ENCODE results near the gene IFI27L1. TPM values are rescaled to one million over a fixed set of nuclear protein-coding genes. Genes with fewer than 3 reads are reported as not detected.

IFI27L1 gene
- total and polyA plus RNA-seq, 2 of the 13 experiments (the other 11 are each of a cell fraction or from before 2014, with no cell fraction given): 11.9 to 19.0 TPM

GRCh38 chr14:94080621-94081385 lies at the start of gene IFI27L1, which contains the start of gene DDX24 (continued):
- TF ChIP-seq TIGD3 (CRISPR knock-in tag; IDR thresholded peaks at IDR 0.05; ENCODE audit: borderline replicate concordance): peak; percentile 86; the same call in 1 of the 2 replicates
- TF ChIP-seq ADNP (CRISPR knock-in tag; IDR thresholded peaks at IDR 0.05): no peak
- TF ChIP-seq, protein P1, sequence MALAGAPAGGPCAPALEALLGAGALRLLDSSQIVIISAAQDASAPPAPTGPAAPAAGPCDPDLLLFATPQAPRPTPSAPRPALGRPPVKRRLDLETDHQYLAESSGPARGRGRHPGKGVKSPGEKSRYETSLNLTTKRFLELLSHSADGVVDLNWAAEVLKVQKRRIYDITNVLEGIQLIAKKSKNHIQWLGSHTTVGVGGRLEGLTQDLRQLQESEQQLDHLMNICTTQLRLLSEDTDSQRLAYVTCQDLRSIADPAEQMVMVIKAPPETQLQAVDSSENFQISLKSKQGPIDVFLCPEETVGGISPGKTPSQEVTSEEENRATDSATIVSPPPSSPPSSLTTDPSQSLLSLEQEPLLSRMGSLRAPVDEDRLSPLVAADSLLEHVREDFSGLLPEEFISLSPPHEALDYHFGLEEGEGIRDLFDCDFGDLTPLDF (CRISPR knock-in tag; IDR thresholded peaks at IDR 0.05): peak; percentile 67
- TF ChIP-seq DR1 (CRISPR knock-in tag; IDR thresholded peaks at IDR 0.05): peak; percentile 55; the same call in 1 of the 2 replicates
- TF ChIP-seq KDM2A (CRISPR knock-in tag; IDR thresholded peaks at IDR 0.05; ENCODE audit: borderline replicate concordance, low read depth): peak; percentile 48; the same call in 1 of the 2 replicates
- TF ChIP-seq, protein P2, sequence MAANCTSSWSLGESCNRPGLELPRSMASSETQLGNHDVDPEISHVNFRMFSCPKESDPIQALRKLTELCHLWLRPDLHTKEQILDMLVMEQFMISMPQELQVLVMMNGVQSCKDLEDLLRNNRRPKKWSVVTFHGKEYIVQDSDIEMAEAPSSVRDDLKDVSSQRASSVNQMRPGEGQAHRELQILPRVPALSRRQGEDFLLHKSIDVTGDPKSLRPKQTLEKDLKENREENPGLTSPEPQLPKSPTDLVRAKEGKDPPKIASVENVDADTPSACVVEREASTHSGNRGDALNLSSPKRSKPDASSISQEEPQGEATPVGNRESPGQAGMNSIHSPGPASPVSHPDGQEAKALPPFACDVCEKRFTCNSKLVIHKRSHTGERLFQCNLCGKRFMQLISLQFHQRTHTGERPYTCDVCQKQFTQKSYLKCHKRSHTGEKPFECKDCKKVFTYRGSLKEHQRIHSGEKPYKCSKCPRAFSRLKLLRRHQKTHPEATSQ (CRISPR knock-in tag; IDR thresholded peaks at IDR 0.05; ENCODE audit: borderline replicate concordance): no peak
- peak; percentile 81; the same call in 1 of the 2 replicates for TF ChIP-seq ZBTB42 (CRISPR knock-in tag; IDR thresholded peaks at IDR 0.05)
- peak; percentile 83; the same call in 1 of the 2 replicates for TF ChIP-seq ZSCAN30 (CRISPR knock-in tag; IDR thresholded peaks at IDR 0.05)
- TF ChIP-seq SIN3A (IDR thresholded peaks at IDR 0.05; ENCODE audit: borderline replicate concordance, low read depth, low read length): peak; percentile 63; the same call in 1 of the 2 replicates
- TF ChIP-seq KDM1A (CRISPR knock-in tag; IDR thresholded peaks at IDR 0.05): no peak
- TF ChIP-seq SPEN (CRISPR knock-in tag; IDR thresholded peaks at IDR 0.05; ENCODE audit: low read depth): peak; percentile 71
- peak; percentile 90 for TF ChIP-seq NRL (CRISPR knock-in tag; IDR thresholded peaks at IDR 0.05; ENCODE audit: borderline replicate concordance)
- no peak for TF ChIP-seq PRDM4 (CRISPR knock-in tag; IDR thresholded peaks at IDR 0.05; ENCODE audit: borderline replicate concordance)
- TF ChIP-seq EEA1 (CRISPR knock-in tag; IDR thresholded peaks at IDR 0.05; ENCODE audit: borderline replicate concordance): peak; percentile 70; the same call in 1 of the 2 replicates
- no peak for TF ChIP-seq MED1 (CRISPR knock-in tag; IDR thresholded peaks at IDR 0.05)
- TF ChIP-seq, protein P3, sequence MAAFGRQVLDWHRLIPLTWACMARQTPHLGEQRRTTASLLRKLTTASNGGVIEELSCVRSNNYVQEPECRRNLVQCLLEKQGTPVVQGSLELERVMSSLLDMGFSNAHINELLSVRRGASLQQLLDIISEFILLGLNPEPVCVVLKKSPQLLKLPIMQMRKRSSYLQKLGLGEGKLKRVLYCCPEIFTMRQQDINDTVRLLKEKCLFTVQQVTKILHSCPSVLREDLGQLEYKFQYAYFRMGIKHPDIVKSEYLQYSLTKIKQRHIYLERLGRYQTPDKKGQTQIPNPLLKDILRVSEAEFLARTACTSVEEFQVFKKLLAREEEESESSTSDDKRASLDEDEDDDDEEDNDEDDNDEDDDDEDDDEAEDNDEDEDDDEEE (CRISPR knock-in tag; IDR thresholded peaks at IDR 0.05): 0 out of 2 replicates have a peak, but pooled peaks have one; percentile 64
- TF ChIP-seq, protein P4, sequence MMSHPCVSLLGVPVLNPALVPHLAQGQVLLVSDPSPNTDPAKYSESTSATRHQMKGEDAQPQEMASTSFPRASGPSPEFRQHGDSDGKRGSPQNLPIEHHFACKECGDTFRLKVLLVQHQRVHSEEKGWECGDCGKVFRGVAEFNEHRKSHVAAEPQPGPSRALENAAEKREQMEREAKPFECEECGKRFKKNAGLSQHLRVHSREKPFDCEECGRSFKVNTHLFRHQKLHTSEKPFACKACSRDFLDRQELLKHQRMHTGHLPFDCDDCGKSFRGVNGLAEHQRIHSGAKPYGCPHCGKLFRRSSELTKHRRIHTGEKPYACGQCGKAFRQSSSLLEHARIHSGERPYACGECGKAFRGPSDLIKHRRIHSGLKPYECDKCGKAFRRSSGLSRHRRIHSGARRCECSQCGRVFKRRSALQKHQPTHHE (CRISPR knock-in tag; IDR thresholded peaks at IDR 0.05; ENCODE audit: borderline replicate concordance): no peak
- TF ChIP-seq SIN3B (IDR thresholded peaks at IDR 0.05; ENCODE audit: low read length): no peak
- TF ChIP-seq ZIK1 (CRISPR knock-in tag; IDR thresholded peaks at IDR 0.05; ENCODE audit: borderline replicate concordance, low read depth): no peak
